Astrocyte (in vitro differentiated cells and primary cell): Measurements from ENCODE around the gene TLR1. TPM values are rescaled to one million over a fixed set of nuclear protein-coding genes. Genes with fewer than 3 reads are reported as not detected.

ENCODE experiments used
- DNase-seq: peaks from one replicate; pipeline ENCODE4 v3.0.0-alpha.2; 2010; ENCODE audit warnings: low read depth
- FAIRE-seq: peaks from 2 replicates; lab custom pipeline; 2011; peaks lifted over from hg19 to GRCh38; lab: Jason Lieb, UNC
- H2AFZ ChIP-seq: 2 replicates; pipeline ENCODE4 v1.6.0; 2012; ENCODE audit warnings: low read depth, low read length, inconsistent platforms
- H3K27ac ChIP-seq: 2 replicates; pipeline ENCODE4 v1.5.1; 2011; ENCODE audit warnings: low read depth, low read length, inconsistent platforms
- H3K27me3 ChIP-seq: 2 replicates; pipeline ENCODE4 v1.6.0; 2011; ENCODE audit warnings: low read length, inconsistent platforms; ENCODE audit not compliant: insufficient read depth
- H3K36me3 ChIP-seq: 2 replicates; pipeline ENCODE4 v1.5.1; 2011; ENCODE audit warnings: low read length, inconsistent platforms; ENCODE audit not compliant: insufficient read depth
- H3K4me1 ChIP-seq: 2 replicates; pipeline ENCODE4 v1.5.1; 2011; ENCODE audit warnings: low read length, inconsistent platforms; ENCODE audit not compliant: insufficient read depth
- H3K4me2 ChIP-seq: 2 replicates; pipeline ENCODE4 v1.6.0; 2012; ENCODE audit warnings: low read length, inconsistent platforms
- H3K4me3 ChIP-seq: 2 replicates; pipeline ENCODE4 v1.5.1; 2011; ENCODE audit warnings: low read depth, mild to moderate bottlenecking, low read length, inconsistent platforms; ENCODE audit not compliant: insufficient read depth
- H3K79me2 ChIP-seq: 2 replicates; pipeline ENCODE4 v1.6.0; 2012; ENCODE audit warnings: mild to moderate bottlenecking, low read length, inconsistent platforms; ENCODE audit not compliant: insufficient read depth
- H3K9ac ChIP-seq: 2 replicates; pipeline ENCODE4 v1.6.0; 2012; ENCODE audit warnings: mild to moderate bottlenecking, low read length, inconsistent platforms
- H3K9me3 ChIP-seq: 2 replicates; pipeline ENCODE4 v1.5.1; 2012; ENCODE audit warnings: low read depth, mild to moderate bottlenecking, low read length, inconsistent platforms; ENCODE audit not compliant: insufficient read depth
- H4K20me1 ChIP-seq: 2 replicates; pipeline ENCODE4 v1.6.0; 2012; ENCODE audit warnings: low read length, inconsistent platforms; ENCODE audit not compliant: insufficient read depth
- H3K27ac Mint-ChIP-seq: one replicate; pipeline ENCODE4 v1.8.0; 2021; ENCODE audit warnings: mild to moderate bottlenecking, mixed read lengths; ENCODE audit not compliant: unreplicated experiment
- H3K27me3 Mint-ChIP-seq: one replicate; pipeline ENCODE4 v1.8.0; 2021; ENCODE audit warnings: low read depth, mixed read lengths; ENCODE audit not compliant: unreplicated experiment
- H3K36me3 Mint-ChIP-seq: one replicate; pipeline ENCODE4 v1.8.0; 2021; ENCODE audit warnings: low read depth, mixed read lengths; ENCODE audit not compliant: unreplicated experiment
- H3K4me1 Mint-ChIP-seq: one replicate; pipeline ENCODE4 v1.8.0; 2021; ENCODE audit warnings: low read depth, mixed read lengths; ENCODE audit not compliant: unreplicated experiment
- H3K4me3 Mint-ChIP-seq: one replicate; pipeline ENCODE4 v1.8.0; 2021; ENCODE audit warnings: mild to moderate bottlenecking, moderate library complexity, mixed read lengths; ENCODE audit not compliant: unreplicated experiment
- H3K9me3 Mint-ChIP-seq: one replicate; pipeline ENCODE4 v1.8.0; 2021; ENCODE audit warnings: mild to moderate bottlenecking, mixed read lengths; ENCODE audit not compliant: unreplicated experiment
- CTCF ChIP-seq: IDR thresholded peaks from 2 replicates; pipeline ENCODE4 v1.5.1; 2011; ENCODE audit warnings: low read depth, mild to moderate bottlenecking, inconsistent platforms, low read length, moderate library complexity; ENCODE audit not compliant: insufficient read depth
- EZH2 ChIP-seq: IDR thresholded peaks from 2 replicates; pipeline ENCODE4 v1.6.1; 2012; ENCODE audit warnings: mild to moderate bottlenecking, low read length, inconsistent platforms; ENCODE audit not compliant: insufficient read depth
- total RNA-seq: library from RNA; stranded (reverse); gene quantifications from 2 replicates; pipeline ENCODE4 v1.2.1, GENCODE V29; 2021

TLR1 gene
- total RNA-seq, 1 donor from 2014 or later = 0.54 TPM

DNA sequence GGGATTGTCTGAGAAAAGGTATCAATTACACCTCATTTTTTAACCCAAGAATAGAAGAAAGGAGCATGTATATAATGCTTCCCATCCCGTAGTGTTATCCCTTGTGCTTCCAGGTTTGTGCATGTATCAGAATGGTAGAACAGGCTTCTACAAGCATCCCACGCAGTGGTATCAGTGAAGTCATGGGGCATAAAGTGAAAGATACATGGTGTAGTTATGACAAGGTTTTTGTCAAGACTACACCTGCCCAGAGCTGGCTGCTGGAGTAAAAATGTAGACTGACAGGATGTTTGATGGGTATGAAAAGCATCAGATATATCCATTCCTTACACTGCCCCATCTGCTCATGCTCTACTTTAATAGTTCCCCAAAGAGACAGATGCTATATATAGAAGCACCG is 9.5 kb downstream of the TLR1 start:
- Histone ChIP-seq H3K27ac (no peak overlapping the region), H3K4me2 (no peak overlapping the region), H3K27me3 (no peaks in the 10 kb centered on the region), H3K36me3 (no peaks in the 10 kb centered on the region), H3K9ac (no peak overlapping the region), H4K20me1 (no peaks in the 10 kb centered on the region), H3K4me3 (no peak overlapping the region), H3K4me1 (no peaks in the 10 kb centered on the region), H3K79me2 (no peaks in the 10 kb centered on the region), H2AFZ (no peak overlapping the region), H3K9me3 (no peaks in the 10 kb centered on the region)
- Mint-ChIP-seq H3K4me1 (no peaks in the 10 kb centered on the region), H3K36me3 (peaks cover 1% of the 10 kb centered on the region), H3K27me3 (peaks cover 2% of the 10 kb centered on the region), H3K9me3 (no peaks in the 10 kb centered on the region), H3K4me3 (no peak overlapping the region), H3K27ac (no peak overlapping the region)
- TF ChIP-seq EZH2 = no peak
- DNase-seq = no peak
- no peak for FAIRE-seq

- Histone ChIP-seq H3K4me3 (no peak overlapping the region), H3K79me2 (no peaks in the 10 kb centered on the region), H3K4me1 (no peaks in the 10 kb centered on the region), H4K20me1 (no peaks in the 10 kb centered on the region), H3K9me3 (no peaks in the 10 kb centered on the region), H3K4me2 (no peak overlapping the region), H3K9ac (no peak overlapping the region), H3K27me3 (no peaks in the 10 kb centered on the region), H2AFZ (no peak overlapping the region), H3K36me3 (no peaks in the 10 kb centered on the region), H3K27ac (no peak overlapping the region)
- H3K27me3 Mint-ChIP-seq = peaks cover 2% of the 10 kb centered on the region
- no peaks in the 10 kb centered on the region for H3K9me3 Mint-ChIP-seq
- TF ChIP-seq CTCF (no peak), EZH2 (no peak)
- H3K27ac Mint-ChIP-seq = no peak overlapping the region
- FAIRE-seq = no peak
- peaks cover 1% of the 10 kb centered on the region for H3K36me3 Mint-ChIP-seq
- H3K4me3 Mint-ChIP-seq = no peak overlapping the region
- no peak for DNase-seq
- no peaks in the 10 kb centered on the region for H3K4me1 Mint-ChIP-seq
Measured at GRCh38 chr4:38794051-38794450, 10.5 kb downstream of the TLR1 start.

DNA sequence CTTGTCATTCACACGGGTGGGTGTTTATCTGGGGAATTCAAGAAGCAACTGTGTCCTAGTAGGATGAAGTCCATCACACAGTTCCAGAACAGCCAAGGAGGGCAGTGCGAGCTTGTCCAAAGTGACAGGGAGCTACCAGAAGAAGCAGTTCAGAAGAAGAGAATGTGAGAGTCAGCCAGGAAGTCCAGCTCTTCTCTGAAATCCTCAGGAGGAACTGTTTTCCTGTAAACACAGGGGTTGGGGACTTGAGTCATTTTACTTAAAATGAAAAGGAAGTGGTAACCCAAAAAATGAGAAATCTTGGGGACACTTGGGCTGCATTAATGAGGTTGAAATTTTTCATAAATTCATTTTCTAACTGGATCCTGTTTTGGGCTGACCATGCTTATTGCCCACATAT is 13.6 kb downstream of the TLR1 start:
- Histone ChIP-seq H3K9me3 (no peaks in the 10 kb centered on the region), H2AFZ (no peak overlapping the region), H4K20me1 (no peaks in the 10 kb centered on the region), H3K79me2 (no peaks in the 10 kb centered on the region), H3K9ac (no peak overlapping the region), H3K27ac (no peak overlapping the region), H3K36me3 (no peaks in the 10 kb centered on the region), H3K4me1 (no peaks in the 10 kb centered on the region), H3K4me3 (no peak overlapping the region), H3K4me2 (no peak overlapping the region), H3K27me3 (no peaks in the 10 kb centered on the region)
- peaks cover 1% of the 10 kb centered on the region for H3K36me3 Mint-ChIP-seq
- no peaks in the 10 kb centered on the region for H3K27me3 Mint-ChIP-seq
- H3K4me1 Mint-ChIP-seq = no peaks in the 10 kb centered on the region
- no peak overlapping the region for H3K27ac Mint-ChIP-seq
- H3K4me3 Mint-ChIP-seq = no peak overlapping the region
- TF ChIP-seq CTCF (no peak), EZH2 (no peak)
- no peak for FAIRE-seq
- H3K9me3 Mint-ChIP-seq = no peaks in the 10 kb centered on the region
- DNase-seq = no peak
